Suppressor macrophage treated with lipopolysaccharide for 1 hour (primary cell): ENCODE results near the gene SUMO4.
A peak's percentile ranks its signal among the peaks of the same experiment; 100 is the strongest.

Experiments
- DNase-seq, 3 donors: peaks; one replicate each; pipeline ENCODE4 v3.0.0-alpha.2; 2020 to 2022

Gene SUMO4

DNA sequence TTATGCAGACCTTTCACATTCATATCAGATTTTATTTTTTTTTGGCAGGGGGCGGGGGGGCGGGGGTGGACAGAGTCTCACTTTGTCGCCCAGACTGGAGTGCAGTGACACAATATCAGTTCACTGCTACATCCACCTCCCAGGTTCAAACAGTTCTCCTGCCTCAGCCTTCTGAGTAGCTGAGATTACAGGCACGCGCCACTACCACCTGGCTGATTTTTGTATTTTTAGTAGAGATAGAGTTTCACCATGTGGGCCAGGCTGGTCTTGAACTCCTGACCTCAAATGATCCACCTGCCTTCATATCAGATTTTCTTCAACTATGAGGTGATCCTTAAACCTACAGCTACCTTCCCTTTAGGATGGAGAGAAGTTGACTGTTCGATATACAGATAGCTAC lies 8.0 kb upstream of the SUMO4 start:
- DNase-seq = no peak

DNA sequence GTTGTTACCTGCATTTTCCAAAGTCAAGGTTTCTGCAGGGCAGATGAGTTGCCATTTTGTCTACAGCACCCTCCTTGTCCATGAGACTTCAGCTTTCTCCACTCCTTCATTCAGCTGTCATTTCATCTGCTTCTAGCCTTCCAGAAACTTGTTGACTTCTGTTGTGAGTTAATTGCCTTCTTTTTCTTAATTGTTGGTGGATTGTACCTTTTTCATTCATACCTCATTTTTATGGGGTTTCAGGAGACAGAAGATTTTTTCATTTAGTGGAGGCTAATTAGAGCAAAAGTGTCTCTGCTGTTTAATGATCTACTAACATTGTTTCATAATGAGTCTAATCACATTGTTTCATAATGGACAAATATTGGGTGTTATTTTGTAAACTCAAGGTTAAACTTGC lies 7.5 kb upstream of the SUMO4 start:
- DNase-seq = no peak

DNA sequence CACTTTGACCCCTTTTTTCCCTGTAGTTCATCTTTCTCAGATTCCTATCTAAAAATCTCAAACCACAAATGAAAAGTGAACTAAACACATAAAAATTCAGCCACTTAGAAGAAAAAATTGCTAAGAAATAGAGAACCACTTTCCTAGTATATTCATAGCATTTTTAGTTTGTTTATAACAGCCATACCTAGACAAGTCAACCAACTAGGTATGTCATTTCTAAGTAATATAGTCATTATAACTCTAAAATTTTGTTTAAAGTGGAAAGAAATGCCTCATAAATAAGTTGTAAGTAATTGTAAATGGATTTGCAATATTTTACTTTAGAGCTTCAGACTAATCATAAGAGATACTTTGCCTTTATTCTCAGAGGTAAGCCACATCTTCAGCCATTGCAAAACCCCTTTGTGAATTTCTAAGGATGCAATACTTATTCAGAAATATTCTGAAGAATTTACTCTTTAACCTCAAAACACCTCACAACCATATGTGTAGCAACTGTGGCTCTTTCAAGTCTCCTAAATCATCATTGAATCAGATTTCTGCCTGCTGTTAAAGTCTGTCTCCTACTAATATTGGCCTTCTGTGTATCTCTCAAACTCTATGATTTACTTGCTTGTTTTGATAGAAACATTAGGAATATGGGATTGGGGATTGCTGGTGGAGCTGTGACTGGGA lies 6.9 kb upstream of the SUMO4 start:
- DNase-seq = no peak

DNA sequence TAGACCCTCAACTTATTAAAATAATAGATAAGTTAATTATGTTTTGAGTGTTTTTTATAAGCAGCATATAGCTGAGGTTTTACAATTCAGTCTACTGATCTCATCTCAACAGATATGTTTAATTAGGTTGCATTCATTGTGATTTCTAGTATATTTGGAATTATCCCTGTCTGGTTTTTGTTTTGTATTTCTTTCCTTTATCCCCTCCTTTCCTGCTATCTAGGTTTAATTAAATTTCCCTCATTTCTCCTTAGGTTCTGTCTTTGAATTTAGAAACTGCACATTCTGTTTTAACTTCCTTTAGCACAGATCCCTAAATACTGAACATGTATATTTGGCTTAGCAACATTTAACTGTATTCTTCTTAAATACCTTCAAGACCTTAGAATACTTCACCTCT lies 4.9 kb upstream of the SUMO4 start:
- DNase-seq = no peak

DNA sequence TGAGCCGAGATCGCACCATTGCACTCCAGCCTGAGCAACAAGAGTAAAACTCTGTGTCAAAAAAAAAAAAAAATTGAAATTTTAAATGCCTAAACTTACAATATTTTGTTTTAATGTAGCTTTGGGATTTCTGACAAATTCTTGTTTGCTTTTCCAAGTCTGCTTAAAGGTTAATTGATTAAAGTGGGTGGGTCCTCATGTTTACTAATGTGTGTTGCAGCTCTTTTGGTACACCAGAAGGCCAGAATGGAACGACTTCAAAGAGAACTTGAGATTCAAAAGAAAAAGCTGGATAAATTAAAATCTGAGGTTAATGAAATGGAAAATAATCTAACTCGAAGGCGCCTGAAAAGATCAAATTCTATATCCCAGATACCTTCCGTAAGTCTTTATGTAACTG lies 2.7 kb upstream of the SUMO4 start:
- no peak for DNase-seq

DNA sequence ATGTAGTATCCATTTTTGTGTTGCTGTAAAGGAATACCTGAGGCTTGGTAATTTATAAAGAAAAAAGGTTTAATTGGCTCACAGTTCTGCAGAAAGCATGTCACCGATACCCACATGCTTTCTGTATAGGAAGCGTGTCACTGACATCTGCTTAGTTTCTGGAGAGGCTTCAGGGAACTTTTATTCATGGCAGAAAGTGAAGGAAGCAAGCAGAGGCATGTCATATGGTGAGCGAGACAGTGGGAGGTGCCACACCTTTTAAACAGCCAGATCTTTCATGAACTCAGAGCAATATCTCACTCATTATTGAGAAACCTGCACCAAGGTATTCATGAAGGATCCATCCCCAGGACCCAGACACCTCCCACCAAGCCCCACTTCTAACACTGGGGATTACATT lies 3.5 kb downstream of the SUMO4 start:
- no peak for DNase-seq

DNA sequence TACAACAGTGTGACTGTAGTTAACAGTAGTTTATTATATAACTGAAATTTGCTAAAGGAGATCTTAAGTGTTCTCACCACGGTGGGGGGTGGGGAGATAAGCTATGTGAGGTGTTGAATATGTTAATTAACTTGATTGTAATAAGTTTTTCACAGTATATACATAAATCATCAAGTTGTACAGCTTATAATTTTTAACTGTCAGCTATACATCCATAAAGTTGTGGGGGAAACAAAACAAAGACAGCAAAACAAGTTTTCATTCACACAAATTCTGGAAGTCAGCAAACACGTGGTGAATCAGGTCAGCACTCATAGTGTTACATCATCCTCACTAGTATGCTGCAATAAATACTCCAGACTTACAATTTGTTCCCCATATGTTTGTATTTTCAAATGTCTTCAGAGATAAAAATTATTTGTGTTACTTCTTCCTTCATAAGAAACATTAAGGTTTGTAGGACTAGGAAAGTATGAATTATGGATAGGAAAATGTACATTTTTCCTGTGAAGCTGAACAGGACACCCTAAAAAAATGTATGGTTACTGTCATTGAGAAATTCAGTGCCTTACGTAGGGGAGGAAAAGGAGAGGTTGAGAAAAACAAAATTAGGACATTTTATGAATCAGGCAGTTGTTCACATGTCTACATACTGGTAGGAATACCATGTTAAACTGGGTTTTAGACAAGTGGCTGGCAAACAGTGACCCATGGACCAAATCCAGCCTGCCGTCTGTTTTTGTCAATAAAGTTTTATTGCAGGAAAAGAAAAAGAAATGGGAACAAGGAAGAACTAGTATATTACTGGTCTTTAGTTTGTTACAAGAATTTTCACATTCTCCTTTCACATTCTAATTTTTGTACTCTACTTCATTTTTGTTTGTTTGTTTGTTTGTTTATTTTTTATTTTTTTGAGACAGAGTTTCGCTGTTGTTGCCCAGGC lies 6.0 kb downstream of the SUMO4 start:
- peak; percentile 62 to 87 (median 86) for DNase-seq

DNA sequence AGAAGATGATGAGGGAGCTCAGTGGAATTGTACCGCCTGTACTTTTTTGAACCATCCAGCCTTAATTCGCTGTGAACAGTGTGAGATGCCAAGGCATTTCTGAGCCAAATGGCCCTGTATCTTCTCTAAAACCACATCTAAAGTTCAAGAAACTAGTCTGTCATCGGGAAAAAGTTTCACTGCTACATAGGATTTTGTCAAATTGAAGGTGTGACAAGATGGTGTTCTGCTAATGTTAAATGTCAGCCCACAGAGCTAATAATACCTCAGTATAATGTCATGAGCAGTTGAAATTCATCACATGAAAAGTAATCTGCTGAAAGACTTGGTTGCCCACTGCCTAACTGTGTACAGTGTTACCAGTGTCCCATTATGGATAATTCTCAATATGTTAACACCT lies 9.6 kb downstream of the SUMO4 start:
- DNase-seq = no peak

DNA sequence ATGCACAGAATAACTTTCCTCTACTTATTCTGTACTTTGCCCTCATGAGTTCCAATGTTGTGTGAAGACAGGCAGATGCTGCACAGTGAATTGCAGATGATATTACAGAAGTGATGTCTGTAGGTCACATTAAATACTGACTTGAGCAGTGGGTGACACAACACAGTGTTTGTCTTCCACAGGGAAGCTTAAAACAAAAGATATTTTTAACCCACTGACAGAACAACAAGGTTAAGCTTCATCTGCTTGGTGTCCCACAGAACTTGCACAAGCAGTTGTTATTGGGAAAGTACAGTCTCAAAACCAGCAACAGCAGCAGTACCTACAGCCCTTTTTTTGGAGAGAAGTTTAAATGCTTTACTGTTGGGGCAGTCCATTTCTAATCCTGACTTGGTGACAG lies 10.5 kb downstream of the SUMO4 start:
- peak in 2 of 3 donors; percentile 15 to 33 for DNase-seq

DNA sequence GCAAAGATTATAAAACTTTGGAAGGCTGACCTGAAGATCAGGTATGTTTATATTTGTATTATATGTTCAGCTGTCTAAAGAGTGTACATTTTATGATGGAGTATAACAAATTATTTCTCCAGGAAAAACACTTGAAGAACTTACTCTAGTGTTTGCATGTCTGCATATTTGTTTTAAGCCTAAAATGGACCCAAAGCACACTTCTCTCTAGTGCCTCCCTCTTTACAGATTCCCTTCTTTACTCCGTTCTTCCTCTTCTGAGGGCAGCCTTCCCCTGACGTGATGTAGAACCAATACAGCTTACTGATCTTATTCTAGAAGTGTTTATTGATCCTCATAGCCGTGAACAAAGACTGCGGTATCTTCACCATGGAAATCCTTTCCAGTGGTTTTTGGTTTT lies 13.9 kb downstream of the SUMO4 start:
- no peak for DNase-seq

DNA sequence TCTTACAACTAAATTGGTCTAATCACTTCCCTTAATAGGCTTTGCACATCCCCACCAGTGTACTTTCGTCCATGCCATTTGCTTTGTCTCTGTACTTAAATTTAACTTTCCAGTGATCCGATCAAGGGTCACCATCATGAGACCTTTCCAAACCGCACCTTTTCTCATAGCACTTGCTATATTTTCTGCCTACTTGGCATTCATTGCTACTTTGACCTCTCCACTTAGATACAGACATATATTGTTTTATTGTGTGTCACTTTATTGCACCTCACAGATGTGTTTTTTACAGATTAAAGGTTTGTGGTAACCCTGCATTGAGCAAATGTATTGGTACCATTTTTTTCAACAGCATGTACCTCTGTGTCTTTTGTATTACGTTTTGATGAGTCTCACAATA lies 14.8 kb downstream of the SUMO4 start:
- DNase-seq = no peak

DNA sequence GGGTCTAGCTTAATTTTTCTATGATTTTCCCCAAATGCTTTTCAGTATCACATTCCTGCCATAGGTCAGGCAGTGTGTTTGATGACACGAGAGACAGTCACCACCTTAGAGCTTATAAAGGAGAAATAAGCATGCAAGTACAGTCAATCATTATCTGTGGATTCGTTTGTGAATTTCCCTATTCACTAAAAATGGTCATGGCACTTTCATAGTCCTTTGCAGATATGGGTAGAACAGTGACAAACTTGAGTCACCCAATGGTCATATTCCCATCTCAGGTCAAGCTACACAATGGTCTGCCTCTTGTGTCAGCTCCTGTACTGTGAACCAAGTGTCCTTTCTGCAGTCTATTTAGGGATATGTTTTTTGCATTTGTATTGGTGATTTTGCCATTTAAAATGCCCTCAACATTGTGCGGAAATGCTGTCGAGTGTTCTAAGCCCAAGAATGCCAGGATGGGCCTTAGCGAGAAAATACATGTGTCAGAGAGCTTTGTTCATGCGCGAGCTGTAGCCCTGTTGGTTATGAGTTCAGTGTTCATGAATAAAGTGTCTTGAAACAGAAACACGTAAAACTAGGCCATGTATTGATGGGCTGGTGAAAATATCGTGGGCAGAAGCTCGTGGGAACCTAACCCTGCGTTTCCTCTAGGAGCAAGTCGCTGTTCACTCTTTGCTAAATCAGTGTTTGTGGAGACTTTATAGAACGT lies 19.8 kb downstream of the SUMO4 start:
- DNase-seq = peak in 2 of 3 donors; percentile 24 to 29

DNA sequence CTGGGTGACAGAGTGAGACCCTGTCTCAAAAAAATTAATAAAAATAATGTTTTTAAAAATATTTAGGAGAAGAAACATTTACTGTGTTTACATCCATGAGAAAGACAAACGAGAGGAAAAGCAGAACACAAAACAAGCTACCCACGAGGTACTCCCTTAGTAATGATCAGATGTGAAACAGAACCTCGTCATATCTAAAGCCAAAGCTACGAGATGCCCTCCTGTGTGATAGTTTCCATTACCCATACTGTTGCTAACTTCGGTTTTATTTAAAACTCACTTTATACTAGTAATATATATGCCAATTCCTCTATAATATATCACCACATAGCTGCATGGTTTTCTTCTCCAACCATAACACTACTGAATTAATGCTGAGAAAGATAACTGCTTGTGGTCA lies 21.1 kb downstream of the SUMO4 start:
- DNase-seq = no peak

DNA sequence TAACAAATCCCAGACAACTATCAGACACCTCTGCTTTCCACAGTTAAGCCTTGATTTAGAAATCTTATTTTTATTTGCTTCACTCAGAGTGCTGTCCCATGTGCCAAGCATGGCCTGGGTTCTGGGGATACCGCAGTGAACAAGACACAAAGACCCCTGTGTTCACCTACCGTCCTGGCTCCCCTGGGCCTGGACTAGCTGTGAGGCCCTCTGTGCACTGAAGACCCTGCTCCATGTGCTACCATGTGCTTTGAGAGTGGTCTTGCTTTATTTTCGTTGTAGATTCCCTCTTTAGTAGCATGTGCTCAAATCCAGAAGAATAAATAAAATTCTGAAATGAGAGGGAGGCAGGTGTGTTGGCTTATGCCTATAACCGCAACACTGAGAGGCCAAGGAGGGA lies 22.5 kb downstream of the SUMO4 start:
- DNase-seq = no peak

DNA sequence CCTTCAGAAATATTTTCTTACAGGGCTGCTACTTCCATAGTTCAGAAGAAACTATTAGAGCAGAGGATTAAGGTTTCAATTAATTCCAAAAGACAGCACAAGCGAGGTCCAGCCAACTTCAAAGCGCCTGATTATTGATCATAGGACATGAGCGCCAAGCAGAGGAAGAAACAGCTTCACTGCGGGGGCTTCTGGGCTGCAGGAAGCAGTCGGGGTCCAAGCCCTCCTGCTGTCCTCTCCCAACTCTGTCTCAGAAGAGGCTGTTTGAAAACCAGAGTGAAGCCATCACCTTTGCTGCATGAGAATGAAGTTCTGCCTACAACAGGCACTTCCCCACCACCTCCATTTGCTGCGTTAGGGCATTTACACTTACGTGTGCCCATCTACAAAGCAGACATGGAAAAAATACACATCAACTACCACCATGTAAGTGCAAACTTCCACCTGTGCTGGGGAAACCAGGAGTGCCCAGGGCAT lies 23.9 kb downstream of the SUMO4 start:
- DNase-seq = no peak

DNA sequence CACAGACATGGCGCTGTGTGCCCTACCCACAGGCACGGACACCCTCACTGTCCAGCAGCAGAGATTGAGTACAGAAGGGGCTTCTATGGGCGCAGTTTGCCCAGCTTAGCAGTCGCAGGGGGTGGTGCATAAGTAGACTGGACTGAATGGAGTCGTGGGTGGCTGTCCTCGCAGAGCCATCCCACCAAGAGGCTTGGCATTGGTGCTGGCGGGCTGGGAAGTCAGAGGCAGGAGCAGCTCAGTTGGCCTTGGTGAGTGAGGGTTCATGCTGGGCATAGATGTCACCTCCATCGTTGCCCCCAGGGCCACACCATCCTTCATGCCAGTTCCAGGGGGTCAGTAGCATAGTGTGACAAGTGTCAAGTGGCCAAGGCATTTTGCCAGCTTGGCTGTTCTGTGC lies 25.2 kb downstream of the SUMO4 start:
- DNase-seq = no peak

DNA sequence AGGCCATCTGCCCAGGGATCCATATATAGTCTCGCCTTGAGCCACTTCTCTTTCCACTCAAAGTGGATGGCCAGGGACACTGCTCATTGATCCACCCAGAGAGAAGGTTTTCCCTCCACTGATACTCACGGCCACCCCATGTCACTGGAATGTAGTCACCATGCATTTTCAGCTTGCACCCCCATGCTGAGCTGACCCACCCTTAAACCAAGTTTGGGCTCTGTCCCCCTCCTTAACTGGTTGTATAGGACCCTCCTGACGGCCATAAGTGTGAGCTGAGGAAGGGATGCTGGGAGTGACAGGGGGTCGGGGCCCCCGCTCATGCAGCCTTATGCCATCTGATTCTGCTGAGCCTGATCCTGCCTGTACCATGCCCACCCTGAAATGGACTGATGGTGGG lies 25.7 kb downstream of the SUMO4 start:
- DNase-seq = no peak

DNA sequence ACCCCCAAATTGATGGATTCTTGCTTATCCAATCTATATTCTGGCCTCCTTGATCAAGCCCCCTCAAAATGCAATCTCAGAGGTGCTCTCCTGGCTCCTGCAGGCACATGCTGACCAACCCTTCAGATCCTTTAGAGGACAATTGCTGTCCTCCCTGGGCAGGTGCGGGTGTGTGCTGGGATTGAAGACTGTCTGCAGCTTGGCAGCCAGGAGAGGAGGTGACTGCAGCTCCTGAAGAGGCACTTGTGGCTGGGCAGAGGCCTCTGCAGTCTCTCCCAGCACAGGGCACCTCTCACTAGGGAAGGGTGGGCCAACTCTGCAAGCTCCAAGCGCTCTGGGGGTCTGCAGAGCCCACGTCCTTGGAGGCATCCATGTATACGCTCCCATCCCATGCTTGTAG lies 28.5 kb downstream of the SUMO4 start:
- DNase-seq = no peak

DNA sequence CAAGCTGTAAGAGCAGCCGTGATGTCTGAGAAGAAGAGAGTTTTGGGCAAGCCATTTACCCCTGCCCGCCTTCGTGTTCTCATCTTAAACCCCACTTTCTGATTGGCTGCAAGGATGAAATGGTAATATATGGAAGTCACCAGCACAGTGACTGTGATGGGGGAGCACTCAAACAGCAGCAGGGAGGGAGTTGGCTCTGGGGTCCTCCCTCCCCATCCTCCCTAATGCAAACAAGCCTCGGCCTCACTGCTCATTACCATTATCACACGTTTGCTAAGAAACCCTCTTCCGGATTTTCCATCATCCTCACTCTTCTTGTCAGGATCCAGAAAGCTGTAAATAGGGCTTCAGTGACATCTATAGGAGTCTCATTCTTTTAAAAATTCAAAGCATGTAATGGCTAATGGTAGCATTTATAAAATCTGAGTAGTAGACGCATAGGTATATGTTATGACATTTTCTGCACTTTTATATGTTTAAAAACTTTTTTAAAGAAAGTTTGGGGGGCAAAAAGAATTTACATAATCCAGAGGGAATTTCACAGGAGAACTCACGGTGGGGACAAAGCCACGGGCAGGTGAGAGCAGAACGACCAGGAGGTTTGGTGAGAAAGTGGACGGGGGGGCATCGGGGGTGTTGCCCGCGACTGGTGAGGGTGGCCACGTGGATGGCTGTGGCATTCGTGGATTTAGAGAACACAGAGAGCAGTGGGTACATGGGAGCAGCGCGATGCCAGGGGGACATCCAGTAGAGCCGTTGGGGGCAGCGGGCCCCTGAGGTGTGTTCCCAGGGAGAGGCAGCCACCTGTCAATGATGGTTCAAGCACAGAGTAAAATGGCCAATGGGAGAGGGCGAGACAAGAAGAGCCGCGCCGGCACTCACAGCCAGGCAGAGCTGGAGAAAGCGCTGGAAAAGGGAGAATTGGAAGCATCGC lies 29.6 kb downstream of the SUMO4 start:
- DNase-seq = no peak

DNA sequence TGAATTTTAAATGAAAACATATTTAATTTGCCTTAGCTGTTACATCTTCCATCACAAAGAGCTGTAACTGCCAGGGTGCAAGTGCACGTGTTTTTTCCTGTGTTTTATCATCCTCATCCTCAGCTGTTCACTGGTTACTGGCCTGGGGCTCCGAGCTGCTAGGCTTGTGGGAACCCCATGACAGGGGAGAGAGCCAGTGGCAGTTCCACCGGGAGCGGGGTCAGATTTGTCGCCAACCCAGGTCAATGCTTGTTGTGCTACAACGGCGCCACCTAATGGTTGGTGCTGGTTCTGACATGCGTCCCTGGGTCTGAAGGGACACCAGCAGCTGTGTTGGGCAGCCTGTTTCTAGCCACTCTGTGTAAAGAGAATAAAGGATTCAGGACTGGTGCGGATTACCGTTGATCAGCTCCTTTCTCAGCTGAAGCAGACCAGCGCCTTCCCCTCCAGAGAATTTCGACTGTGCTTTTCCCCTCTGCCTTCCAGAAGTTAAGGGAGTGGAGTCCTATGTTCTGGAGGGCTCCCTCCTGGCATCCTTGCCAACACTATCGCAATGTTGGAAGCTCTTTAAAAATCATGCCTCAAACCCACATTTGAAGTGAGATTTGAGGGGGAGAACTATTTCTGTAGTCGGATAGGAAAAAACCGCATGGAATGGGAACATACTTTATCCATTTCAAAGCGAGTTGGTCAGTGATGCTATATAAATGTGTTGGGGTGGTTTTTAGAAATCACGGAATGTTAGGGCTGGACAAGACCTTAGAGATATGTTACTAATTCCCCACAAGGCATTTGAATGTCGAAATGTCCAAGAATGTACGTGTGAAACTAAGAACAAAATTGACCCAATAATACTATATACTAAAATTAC lies 32.1 kb downstream of the SUMO4 start:
- peak; percentile 89 to 96 (median 93) for DNase-seq

DNA sequence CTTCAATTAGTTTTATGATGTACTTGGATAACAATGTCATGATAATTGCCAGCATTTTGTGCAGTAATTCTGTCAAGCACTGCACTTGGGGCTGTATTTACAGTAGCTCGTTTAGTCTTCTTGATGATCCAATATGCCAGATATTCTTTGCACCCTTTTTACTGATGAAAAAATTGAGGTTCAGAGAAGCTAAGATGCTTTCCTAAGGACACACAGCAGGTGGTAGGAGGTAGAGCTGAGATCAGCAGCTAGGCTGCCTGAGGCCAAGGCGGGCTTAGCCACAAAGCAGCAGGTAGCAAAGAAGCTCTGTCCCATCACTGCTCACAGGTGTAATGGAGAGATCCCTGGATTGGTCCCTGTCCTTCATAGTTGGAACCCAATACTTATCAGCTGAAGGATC lies 33.3 kb downstream of the SUMO4 start:
- DNase-seq = no peak
